T follicular helper cell (primary cell): ENCODE results near the gene ELN.
"Not testable (repeated sequence)": the region's sequence is repeated elsewhere in the genome, so short reads cannot be mapped to it uniquely, and the experiment has no call there.

Source experiments
- DNase-seq: peaks from one replicate; pipeline ENCODE4 v3.0.0-alpha.2; 2020; ENCODE audit warnings: low read depth

The ELN gene

DNA sequence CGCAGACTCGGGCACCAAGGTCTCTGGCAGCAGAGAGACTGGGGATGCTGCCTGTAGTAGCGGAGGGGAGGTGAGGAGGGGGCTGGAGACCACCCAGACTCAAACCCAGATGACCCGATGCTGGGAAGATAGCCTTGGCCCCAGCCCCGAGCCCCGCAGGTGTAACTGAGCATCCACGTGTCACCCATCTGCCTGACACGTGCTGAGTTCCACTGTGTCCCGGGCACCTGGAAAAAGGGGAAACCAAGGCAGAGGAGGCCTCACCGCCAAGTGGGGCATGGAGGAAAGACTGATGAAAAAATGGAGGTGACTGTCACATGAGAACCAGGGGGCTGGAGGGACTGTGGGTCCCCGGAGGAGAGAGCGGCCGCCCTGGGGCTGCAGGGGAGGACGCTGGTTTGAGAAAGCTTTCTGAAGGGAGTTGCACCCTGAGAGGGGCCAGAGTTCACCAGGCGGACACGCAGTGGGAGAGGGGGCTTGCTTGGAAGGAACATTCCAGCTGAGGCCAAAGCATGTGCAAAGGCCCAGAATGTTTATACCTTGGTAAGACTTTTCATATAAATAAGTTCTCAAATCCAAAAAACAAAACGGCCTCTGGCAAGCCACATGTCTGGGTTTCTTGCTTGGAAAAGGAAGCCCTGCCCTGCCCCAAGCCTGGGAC is 27.4 kb upstream of the ELN start:
- no peak for DNase-seq

DNA sequence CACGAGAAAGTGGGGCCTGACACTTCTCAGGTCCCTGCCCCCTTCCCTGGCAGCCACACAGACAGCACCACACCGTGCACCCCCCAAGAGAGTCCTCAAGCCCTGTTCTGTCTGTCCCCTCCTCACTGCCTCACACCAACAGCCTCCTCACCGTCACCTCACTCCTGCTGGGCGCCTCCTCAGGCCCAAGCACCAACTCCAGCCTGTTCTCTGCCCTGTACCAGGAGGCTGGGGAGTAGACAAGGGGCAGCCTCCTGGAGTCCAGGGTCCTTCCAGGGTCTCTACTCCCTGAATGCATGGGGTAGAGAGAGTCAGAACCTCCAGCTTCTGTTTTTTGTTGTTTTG is 26.9 kb upstream of the ELN start:
- DNase-seq = no peak

DNA sequence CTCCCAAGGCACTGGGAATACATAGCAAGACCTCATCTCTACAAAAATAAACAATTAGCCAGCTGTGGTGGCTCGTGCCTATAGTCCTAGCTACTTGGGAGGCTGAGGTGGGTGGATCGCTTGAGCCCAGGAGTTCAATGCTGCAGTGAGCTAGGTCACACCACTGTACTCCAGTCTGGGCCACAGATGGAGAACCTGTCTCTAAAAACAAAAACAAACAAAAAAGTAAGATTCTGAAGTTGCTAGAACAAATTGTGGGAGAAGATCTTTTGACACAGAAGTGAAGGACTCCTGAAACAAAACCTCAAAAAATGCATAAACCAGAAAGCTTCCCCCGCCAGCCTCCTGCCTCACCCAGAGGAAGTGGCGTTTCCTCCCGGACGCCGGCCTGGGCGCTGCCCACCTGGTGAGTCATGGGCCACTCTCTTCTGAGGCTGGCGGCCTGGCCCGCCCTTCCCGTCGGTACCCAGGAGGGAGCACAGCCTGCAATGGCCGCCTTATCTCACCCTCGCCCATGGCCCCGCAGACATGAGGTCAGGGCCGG is 25.4 kb upstream of the ELN start:
- no peak for DNase-seq

DNA sequence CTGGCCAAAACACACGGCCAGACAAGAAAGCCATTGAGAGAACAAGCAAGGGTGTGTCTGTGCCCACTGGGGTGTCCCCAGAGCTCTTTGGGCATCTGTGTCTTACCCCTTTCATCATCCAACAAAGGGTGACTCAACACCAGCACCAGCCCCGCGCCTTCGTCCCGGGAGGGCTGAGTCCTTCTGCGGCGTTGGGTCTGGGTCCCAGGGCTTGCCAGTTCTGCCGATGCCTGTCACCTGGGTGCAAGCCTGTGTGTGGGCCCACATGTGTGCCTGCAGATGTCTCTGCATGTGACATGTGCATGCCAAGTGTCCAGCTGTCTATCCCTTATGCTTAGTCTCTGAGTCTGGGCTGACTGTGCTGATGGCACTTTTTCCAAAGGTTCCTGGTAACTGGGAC is 24.4 kb upstream of the ELN start:
- no peak for DNase-seq

DNA sequence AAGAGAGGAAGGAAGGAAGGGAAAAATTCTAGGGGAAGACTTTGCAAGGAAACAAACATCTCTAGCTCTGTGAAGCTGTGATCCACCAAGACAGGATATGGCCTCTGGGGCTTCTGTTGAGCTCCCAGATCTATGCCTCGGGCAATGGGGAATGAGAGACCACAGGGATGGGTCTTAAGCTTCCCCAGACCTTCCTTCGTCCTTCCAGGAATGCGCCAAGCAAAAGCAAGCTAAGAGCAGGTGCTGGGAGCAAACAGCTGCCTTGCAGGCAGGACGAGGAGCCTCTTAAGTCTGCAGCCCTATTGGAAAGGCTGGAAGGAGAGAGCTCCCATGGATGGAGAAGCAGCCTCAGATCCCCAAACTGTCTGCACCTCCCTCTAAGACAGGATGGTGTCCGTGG is 21.9 kb upstream of the ELN start:
- DNase-seq = no peak

DNA sequence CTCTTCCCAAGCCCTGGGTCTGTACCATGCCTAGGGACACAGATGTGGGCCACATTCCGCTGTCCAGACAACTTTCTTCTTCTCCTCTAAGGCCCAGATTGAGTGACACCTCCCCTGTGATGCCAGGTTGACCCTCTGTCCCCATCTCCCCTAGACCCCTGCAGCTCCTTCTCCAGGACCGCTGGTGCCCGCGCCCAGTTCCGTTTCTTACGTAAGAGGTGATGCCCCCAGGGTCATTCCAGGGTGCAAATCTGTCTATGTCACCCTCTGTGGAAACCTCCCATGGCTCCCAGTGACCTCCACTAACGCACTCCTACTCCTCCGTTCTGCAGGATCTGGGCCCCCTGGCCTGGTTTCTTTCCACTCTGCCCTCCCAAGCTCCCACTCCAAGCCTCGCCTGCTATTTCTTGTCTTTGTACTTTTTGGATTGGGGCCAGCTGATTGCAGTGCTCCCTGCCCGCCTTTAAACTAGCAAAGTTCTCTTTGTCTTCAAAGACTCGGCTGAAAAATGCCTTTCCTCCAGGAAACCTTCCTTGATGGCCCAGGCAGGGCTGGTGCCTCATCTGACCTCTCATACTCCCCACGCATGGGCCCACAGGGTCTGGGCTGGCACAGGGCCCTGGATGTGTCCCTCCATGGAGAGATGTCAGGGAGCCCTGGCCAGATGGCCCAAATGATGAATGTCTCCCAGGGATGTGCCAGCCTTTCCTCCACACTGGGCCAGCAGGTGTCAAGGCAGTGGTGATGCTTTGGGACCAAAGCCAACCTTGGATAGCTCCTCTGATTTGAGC is 21.3 kb upstream of the ELN start:
- no peak for DNase-seq

DNA sequence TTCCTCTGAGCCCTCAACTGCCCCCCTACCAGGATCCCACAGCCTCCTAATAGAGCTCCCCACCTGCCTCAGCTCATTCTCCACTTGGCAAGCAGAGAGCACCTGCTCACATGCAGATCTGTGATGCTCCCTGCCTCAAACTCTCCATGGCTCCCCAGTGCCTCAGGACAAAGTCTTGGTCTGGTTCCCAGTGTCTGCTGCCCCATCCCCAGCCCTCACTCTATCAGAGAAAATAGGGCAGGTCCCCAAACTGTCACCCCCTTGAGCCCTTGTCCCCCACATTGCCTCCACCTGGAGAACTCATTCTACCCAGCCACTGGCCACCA is 20.8 kb upstream of the ELN start:
- no peak for DNase-seq

DNA sequence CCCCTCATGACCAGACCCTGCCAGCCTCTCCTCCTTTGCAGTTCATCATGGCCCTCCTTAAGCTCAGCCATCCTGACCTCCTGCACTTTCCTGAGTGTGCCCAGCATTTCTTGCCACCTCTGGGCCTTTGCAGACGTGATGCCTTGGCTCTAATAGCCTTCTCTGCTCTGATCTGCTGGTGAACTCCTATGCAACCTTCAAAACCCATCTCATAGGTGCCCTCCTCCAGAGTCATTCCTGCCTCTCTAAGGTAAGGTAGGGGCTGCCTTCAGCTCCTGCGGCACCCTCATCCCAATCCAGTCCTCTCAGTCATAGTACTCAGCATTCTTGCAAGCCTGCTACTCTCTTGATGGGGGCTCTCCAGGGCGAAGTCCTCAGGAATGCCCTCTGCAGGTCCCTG is 19.3 kb upstream of the ELN start:
- no peak for DNase-seq

DNA sequence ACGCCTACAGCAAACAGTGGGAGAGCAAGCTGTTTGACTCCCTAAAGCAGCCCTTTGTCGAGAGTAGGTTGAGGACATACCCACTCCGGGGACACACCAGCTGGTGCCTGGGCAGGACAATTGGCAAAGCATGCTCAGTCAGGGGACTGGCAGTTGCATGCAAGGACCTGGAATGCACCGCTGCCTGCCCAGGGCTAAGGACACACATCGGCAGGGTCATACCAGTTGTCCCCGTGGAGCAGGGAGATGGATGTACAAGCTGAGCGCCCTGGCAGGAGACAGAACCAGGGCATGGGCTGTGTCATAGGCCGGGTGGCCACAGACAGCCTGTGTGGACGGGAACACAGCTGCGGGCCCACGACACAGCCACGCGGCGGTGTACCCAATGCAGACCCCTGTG is 18.3 kb upstream of the ELN start:
- DNase-seq = no peak

DNA sequence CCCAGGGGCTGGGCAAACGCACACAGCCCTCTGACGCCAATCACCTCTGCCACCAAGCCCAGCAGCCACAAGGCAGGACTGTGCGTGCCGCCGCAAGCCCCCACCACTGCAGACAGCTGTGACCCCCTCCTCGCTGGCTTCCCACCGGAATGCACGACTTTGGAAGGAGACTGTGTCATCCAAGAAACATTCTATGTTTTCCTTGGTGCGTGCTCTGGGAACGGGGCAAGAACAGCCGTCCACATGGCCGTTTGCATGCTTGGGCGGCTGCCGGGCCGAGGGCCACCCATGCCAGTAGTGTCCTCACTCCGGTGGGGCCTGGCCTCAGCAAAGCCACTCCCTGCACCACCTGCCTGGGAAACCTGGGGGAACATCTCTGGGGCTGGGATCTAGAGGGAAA is 17.6 kb upstream of the ELN start:
- DNase-seq = no peak

DNA sequence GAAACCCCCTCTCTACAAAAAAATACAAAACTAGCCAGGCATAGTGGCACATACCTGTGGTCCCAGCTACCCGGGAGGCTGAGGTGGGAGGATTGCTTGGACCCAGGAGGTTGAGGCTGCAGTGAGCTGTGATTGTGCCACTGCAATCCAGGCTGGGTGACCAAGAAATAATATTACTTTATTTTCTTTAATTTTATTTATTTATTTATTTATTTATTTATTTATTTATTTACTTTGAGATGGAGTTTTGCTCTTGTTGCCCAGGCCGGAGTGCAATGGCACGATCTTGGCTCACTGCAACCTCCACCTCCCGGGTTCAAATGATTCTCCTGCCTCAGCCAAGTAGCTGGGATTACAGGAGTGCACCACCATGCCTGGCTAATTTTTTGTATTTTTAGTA is 16.6 kb upstream of the ELN start:
- DNase-seq = not testable (repeated sequence)

DNA sequence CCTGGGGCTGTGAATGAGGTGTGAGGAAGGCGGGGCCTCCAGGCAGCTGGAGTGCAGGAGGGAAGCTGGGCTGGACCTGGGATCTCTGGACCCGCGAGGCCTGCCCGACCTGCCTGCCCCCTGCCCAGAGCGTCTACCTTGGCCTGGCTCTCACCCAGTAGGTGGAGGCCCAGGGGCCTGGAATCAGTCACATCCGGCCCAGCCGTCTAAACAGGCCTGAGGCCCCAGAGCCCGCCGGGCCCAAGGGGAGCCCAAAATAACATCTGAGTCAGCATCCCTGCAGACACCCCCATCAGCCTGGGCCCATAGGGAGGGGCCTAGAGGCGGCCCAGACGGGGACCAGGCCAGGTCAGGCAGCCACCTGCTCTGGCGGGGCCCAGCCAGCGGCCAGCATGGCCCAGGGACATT is 15.1 kb upstream of the ELN start:
- no peak for DNase-seq

DNA sequence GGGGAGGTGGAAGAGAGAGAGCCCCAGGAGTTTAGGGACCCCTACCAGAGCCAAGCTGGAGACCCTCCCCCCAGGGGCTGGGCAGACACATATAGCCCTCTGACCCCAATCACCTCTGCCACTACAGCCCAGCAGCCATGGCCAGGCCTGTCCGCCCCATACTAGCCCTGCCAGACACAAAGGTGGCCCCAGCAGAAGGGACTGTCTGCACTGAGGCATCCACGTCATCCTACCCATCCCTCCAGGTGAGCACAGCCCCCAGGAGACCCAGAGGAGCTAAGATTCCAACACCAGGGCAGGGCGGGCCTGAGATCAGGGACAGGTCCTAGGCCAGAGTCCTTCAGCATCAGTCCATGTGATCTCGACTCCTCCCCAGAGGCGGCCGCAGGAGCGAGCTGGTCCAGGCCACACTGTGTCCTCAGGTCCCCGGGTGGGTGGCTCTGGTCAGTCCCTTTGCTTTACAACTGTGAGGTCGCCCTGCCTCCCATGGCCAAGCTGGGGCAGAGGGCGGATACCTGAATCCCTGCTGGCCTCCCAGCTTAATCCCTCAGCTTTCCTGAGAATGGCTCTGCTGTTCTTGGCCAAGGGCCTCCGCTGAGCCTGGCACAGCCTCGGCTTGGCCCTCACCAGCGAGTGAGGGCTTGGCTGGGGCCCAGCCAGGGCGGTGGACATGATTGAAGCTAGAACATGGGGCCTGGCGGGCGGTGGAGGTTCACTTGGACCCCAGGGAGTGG is 14.3 kb upstream of the ELN start:
- no peak for DNase-seq

DNA sequence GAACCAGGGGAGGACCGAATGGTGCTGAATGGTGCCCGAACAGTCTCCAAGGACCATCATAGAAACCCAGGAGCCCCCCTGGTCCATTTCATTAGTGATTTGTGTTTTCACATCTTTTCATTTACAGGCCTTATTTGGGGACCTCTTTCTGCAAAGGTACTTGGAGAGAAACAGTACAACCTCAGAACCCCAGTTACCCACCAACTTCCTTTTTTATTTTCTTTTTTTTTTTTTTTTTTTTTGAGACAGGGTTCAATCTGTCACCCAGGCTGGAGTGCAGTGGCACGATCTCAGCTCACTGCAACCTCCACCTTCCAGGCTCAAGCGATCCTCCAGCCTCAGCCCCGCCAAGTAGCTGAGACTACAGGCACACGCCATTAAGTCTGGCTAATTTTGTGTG is 13.0 kb upstream of the ELN start:
- no peak for DNase-seq

DNA sequence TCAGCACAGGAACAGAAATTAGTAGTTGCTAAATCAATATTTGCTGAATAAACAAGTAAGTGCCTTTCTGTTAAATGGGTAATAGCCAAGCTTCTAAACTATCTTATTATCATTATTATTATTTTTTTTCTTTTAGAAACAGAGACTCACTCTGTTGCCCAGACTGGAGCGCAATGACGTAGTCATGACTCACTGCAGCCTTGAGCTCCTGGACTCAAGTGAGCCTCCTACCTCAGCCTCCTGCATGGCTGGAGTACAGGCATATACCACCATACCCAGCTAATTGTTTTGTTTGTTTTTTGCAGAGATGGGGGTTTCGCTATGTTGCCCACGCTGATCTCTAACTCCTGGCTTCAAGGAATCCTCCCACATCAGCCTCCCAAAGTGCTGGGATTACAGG is 12.3 kb upstream of the ELN start:
- no peak for DNase-seq

DNA sequence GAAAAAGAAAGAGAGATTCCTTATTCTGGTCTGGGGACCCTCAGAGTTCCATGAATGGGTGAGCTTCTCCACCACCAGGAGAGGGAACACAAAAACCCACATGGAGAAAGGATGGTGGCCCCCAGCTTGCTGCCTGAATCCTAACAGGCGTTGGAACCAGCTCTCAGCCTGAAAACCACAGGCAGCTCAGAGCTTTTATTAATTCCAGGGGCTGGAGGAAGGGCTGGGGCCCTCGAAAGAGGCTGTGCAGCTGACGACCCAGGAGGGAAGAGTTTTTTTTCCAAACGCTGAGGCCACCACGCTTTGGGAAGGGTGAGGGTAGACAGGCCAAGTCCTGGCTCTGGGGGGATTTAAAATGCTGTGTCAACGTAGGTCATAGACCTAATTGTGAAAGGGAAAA is 10.8 kb upstream of the ELN start:
- DNase-seq = no peak

DNA sequence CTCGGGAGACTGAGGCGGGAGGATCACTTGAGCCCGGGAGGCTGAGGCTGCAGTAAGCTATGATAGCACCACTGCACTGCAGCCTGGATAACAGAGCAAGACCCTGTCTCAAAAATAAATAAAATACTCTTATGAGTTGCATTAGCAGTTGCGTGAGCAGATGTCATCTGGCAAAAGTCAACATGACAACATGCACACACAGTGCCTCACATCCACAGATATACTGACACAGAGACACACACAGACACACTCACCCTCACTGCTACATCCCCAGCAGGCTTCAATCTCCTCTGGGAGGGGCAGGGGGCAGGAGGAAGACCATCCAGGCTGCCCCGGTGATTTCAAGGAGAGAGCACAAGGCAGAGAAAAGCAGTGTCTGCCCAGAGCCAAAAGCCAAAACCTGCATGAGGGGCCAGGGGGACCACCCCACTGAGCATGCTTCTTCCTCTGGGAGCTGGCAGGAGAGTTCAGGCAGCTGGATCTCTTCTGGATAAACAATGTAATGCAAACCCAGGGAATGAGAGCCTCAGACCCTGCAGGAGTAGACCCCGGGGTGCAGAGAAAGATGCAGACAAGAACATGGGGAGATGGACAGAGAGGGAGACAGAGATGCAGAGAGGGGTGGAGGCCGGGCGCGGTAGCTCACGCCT is 9.6 kb upstream of the ELN start:
- no peak for DNase-seq

DNA sequence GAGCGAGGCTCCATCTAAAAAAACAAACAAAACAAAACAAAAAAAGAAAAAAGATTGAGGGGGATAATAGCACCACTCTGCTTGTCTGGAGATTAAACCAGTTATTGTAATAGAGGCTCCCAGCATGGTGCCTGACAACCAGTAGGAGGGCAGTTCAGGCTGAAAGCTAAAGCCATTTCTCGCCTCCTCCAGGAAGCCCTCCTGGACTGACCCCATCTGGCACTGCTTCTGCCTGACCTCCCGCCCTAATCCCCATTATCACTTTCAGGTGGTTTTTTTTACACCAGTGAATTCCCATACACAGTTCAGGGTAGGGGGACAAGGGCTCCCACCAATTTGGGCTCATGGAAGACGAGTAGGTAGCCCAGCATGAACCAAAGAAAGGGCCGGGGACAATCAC is 8.8 kb upstream of the ELN start:
- DNase-seq = no peak

DNA sequence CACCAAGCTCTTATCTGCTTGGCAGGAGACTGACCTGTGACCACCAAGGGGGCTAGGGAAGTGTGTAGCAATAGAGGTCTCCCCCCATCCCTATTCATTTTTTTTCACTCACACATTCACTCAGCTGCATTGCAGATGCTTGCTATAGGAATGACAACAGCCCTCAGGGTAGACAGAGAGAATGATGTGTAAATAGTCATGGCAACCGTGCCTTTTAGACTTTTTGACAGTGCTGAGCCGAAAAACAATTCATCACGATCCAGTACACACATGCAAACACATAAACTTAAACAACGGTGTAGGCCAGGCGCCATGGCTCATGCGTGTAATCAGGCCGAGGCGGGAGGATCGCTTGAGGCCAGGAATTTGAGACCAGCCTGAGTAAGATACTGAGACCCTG is 7.6 kb upstream of the ELN start:
- no peak for DNase-seq

DNA sequence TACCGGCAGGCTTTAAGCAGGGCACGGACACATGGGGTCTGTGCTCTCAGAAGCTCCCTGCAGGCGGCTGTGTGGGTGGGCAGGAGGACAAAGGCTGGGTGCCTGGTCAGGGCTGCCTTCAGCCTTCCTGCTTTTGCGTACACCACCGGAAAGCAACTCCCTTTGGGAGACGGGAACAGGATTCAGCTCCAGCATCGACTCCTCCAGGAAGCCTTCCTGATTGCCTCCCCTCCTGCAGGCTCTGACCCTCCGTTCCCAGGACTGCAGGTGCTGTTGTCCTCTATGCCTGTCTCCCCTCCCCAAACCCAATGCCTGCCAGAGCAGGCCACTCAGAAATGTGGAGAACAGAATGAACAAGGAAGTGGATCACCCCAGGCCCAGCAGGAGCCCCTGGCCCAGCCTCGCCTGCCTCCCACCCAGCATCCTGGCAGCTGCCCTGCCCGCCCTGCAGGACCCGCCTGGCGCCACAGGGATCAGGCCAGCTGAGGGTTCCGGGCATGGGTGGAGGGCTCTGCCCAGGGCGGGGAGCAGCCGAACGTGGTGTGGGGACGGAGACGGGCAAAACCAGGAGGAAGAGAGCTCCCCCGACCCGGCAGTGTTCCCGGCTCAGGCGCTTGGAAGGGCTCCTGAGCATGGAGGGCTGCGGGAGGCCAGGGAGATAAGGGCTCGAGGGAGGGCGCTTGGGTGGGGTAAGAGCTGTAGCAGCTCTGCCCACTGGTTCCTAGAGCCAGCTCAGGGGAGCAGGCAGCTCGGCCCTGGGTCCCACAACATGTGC is 6.2 kb upstream of the ELN start:
- no peak for DNase-seq

DNA sequence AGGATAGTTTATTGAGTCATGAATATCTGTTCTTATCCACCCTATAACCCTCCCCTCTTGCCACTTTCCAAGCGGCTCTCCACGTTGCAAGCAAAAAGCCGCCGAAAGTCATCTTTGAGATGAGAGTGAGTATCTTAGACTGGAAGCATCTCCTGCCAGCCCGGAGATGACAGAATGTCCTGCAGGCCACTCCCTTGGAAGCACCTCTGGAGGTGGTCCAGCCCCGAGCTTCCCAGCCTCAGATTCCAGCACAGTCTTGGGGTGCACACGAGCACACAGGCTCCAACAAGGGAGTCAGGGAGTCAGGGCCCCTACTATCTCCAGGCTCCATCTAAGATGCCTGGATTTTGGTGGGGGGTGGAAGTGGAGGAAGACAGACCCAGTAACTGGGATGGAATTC is 5.5 kb upstream of the ELN start:
- no peak for DNase-seq

DNA sequence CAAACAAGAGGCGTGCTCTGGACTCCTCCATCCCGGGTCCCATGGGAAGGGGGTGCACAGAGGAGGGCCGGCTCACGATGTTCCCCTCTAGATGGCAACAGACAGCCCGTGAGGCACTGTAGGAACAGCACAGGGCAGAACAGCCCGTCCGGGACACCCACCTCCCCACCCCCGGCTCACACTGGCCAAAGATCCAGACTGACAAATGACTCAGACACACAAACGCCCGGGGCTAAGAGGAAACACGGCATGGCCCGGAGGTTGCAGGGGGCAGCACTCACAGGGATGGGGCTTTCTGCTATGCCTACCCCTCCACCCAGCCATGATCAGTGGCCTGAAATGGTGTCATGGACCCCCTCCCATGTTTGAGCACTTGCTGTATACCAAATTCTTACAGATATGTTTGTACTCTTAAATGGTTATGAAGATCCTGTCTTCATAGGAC is 4.9 kb upstream of the ELN start:
- no peak for DNase-seq
